Osteocyte (in vitro differentiated cells): ENCODE results near the gene TRIM25. TPM values are rescaled to one million over a fixed set of nuclear protein-coding genes. Genes with fewer than 3 reads are reported as not detected.

Experiments used
- DNase-seq: peaks from one replicate; pipeline ENCODE4 v3.0.0; 2021; ENCODE audit warnings: mixed read lengths; ENCODE audit not compliant: unreplicated experiment; ENCODE audit errors: extremely low spot score
- H3K27ac Mint-ChIP-seq: one replicate; pipeline ENCODE4 v1.8.0; 2021; ENCODE audit warnings: mild to moderate bottlenecking, mixed read lengths; ENCODE audit not compliant: unreplicated experiment
- H3K27me3 Mint-ChIP-seq: one replicate; pipeline ENCODE4 v1.8.0; 2021; ENCODE audit warnings: mixed read lengths; ENCODE audit not compliant: unreplicated experiment
- H3K36me3 Mint-ChIP-seq: one replicate; pipeline ENCODE4 v1.8.0; 2021; ENCODE audit warnings: mixed read lengths; ENCODE audit not compliant: unreplicated experiment
- H3K4me1 Mint-ChIP-seq: one replicate; pipeline ENCODE4 v1.8.0; 2021; ENCODE audit warnings: mixed read lengths; ENCODE audit not compliant: unreplicated experiment
- H3K4me3 Mint-ChIP-seq: one replicate; pipeline ENCODE4 v1.8.0; 2021; ENCODE audit warnings: mild to moderate bottlenecking, moderate library complexity, mixed read lengths; ENCODE audit not compliant: unreplicated experiment
- H3K9me3 Mint-ChIP-seq: one replicate; pipeline ENCODE4 v1.8.0; 2021; ENCODE audit warnings: mixed read lengths; ENCODE audit not compliant: unreplicated experiment
- CTCF ChIP-seq: fragments of 200-600 bp; sonication (generic); IDR thresholded peaks from 2 replicates; pipeline ENCODE4 v1.5.0; 2021; ENCODE audit warnings: antibody characterized with exemption, mild to moderate bottlenecking, moderate library complexity
- total RNA-seq: library from RNA; stranded (reverse); gene quantifications from 2 replicates; pipeline ENCODE4 v1.2.1, GENCODE V29; 2021

TRIM25 gene
- total RNA-seq, 1 donor from 2014 or later, result 28.1 TPM

- no peak overlapping the region for H3K4me3 Mint-ChIP-seq
- DNase-seq, result no peak
- H3K4me1 Mint-ChIP-seq, result no peaks in the 10 kb centered on the region
- peaks cover 16% of the 10 kb centered on the region for H3K9me3 Mint-ChIP-seq
- H3K36me3 Mint-ChIP-seq, result no peaks in the 10 kb centered on the region
- H3K27ac Mint-ChIP-seq, result no peak overlapping the region
- TF ChIP-seq CTCF, result no peak
- no peaks in the 10 kb centered on the region for H3K27me3 Mint-ChIP-seq
Observed at GRCh38 chr17:56926270-56926669, 12.4 kb upstream of the TRIM25 start.

- H3K4me1 Mint-ChIP-seq, result no peaks in the 10 kb centered on the region
- no peak for DNase-seq
- no peaks in the 10 kb centered on the region for H3K27me3 Mint-ChIP-seq
- no peak for TF ChIP-seq CTCF
- H3K36me3 Mint-ChIP-seq, result no peaks in the 10 kb centered on the region
- peaks cover 10% of the 10 kb centered on the region for H3K9me3 Mint-ChIP-seq
- no peak overlapping the region for H3K27ac Mint-ChIP-seq
- H3K4me3 Mint-ChIP-seq, result no peak overlapping the region
Observed at GRCh38 chr17:56925088-56925487, 11.2 kb upstream of the TRIM25 start.

GRCh38 chr17:56919717-56920116 lies 5.9 kb upstream of the TRIM25 start:
- H3K36me3 Mint-ChIP-seq, result no peaks in the 10 kb centered on the region
- TF ChIP-seq CTCF, result no peak
- DNase-seq, result no peak
- H3K9me3 Mint-ChIP-seq, result peaks cover 10% of the 10 kb centered on the region
- peaks cover 15% of the 10 kb centered on the region for H3K4me1 Mint-ChIP-seq
- no peak overlapping the region for H3K27ac Mint-ChIP-seq
- no peaks in the 10 kb centered on the region for H3K27me3 Mint-ChIP-seq
- H3K4me3 Mint-ChIP-seq, result no peak overlapping the region

GRCh38 chr17:56918916-56919315 lies 5.1 kb upstream of the TRIM25 start:
- no peak overlapping the region for H3K4me3 Mint-ChIP-seq
- DNase-seq, result no peak
- H3K36me3 Mint-ChIP-seq, result no peaks in the 10 kb centered on the region
- no peak for TF ChIP-seq CTCF
- H3K9me3 Mint-ChIP-seq, result peaks cover 10% of the 10 kb centered on the region
- H3K4me1 Mint-ChIP-seq, result peaks cover 16% of the 10 kb centered on the region
- H3K27ac Mint-ChIP-seq, result no peak overlapping the region
- no peaks in the 10 kb centered on the region for H3K27me3 Mint-ChIP-seq

GRCh38 chr17:56917559-56918296 lies 3.9 kb upstream of the TRIM25 start:
- no peak for DNase-seq
- Mint-ChIP-seq H3K9me3 (peaks cover 10% of the 10 kb centered on the region), H3K4me1 (peaks cover 22% of the 10 kb centered on the region), H3K27me3 (no peaks in the 10 kb centered on the region), H3K27ac (no peak overlapping the region), H3K4me3 (no peak overlapping the region), H3K36me3 (no peaks in the 10 kb centered on the region)
- TF ChIP-seq CTCF, result no peak
